Activated CD4-positive, alpha-beta T cell treated with anti-CD3 and anti-CD28 coated beads, Interleukin-2, amount 10 ng/mL, durations not matched to agents 24 days and 14 days (primary cell): ENCODE results near the gene CRY2. TPM values are rescaled to one million over a fixed set of nuclear protein-coding genes. Genes with fewer than 3 reads are reported as not detected.

Experiments used
- DNase-seq: peaks from one replicate; pipeline ENCODE4 v3.0.0; 2022
- H3K27ac Mint-ChIP-seq: one replicate; pipeline ENCODE4 v1.8.0; 2022; ENCODE audit warnings: mild to moderate bottlenecking, mixed read lengths
- H3K27me3 Mint-ChIP-seq: one replicate; pipeline ENCODE4 v1.8.0; 2022; ENCODE audit warnings: mixed read lengths
- H3K36me3 Mint-ChIP-seq: one replicate; pipeline ENCODE4 v1.8.0; 2022; ENCODE audit warnings: low read depth, mild to moderate bottlenecking, mixed read lengths
- H3K4me1 Mint-ChIP-seq: one replicate; pipeline ENCODE4 v1.8.0; 2021; ENCODE audit warnings: mixed read lengths
- H3K4me3 Mint-ChIP-seq: one replicate; pipeline ENCODE4 v1.8.0; 2022; ENCODE audit warnings: mild to moderate bottlenecking, moderate library complexity, mixed read lengths
- H3K9me3 Mint-ChIP-seq: one replicate; pipeline ENCODE4 v1.8.0; 2021; ENCODE audit warnings: mixed read lengths
- intact Hi-C: fragments of 100-400 bp; cut with micrococcal nuclease; formaldehyde crosslinking; loops from one replicate; pipeline ENCODE4 v1.15.1; 2023
- total RNA-seq: library from RNA; stranded (reverse); gene quantifications from 2 replicates; pipeline ENCODE4 v1.2.3, GENCODE V29; 2022

The CRY2 gene
- 22.1 and 22.5 TPM in 2 replicates for total RNA-seq

DNA sequence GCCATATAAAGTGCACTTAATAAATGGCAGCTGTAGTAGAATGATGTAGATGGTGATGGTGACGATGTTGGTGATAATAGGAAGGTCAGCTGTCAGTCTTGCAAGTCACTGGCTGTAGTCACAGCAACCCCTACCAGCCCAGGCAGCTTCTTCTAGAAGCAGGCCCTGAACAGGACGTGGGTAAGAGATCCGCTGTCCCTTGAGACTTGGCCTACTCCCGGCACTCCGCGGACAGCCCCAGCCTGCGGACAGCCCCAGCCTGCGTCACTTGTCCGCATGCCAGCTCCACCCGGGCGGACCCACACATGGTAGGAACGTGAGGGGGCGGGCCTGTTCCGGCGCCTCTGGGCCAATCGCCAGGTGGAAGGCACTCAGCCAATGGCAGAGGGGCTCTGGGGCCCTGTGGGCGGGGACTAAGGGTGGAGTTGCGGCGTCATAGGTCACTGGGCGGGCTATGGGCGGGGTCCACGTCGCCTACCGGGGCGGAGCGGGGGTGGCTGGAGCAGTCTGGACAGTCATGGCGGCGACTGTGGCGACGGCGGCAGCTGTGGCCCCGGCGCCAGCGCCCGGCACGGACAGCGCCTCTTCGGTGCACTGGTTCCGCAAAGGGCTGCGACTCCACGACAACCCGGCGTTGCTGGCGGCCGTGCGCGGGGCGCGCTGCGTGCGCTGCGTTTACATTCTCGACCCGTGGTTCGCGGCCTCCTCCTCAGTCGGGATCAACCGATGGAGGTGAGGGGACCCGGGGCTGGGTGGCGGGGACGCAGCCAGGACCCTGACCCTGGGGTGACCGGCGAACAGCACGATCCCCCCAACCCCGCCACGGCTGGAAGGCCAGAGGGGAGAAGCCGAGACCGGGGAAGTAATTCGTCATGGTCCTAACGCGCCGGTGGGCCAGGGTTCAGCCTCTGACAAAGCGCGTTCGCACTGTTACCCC is at the start of gene CRY2:
TSS of gene CRY2 (plus strand) at position 502 of the 937 bp plus-strand sequence. CDS start at position 518, 16 bp downstream.
- peaks cover 41% of the 10 kb centered on the region for H3K4me1 Mint-ChIP-seq
- peak within 1 kb of the TSS; percentile 90 for H3K27ac Mint-ChIP-seq
- peaks cover 4% of the 10 kb centered on the region for H3K36me3 Mint-ChIP-seq
- intact Hi-C loops, result loop anchor here (1.0 to 10.0 kb wide), 6 partner anchors 40 to 1280 kb away; partner anchors contain the start of genes CD82, DGKZ, MAPK8IP1 and PHF21A
- peaks cover 7% of the 10 kb centered on the region for H3K27me3 Mint-ChIP-seq
- peak within 1 kb of the TSS; percentile 85 for H3K4me3 Mint-ChIP-seq
- DNase-seq, result peak; percentile 99
- no peaks in the 10 kb centered on the region for H3K9me3 Mint-ChIP-seq

GRCh38 chr11:45798793-45799441 is 48.4 kb upstream of the CRY2 start:
- DNase-seq, result no peak
- Mint-ChIP-seq H3K27me3 (peaks cover 7% of the 10 kb centered on the region), H3K36me3 (no peaks in the 10 kb centered on the region), H3K27ac (no peak overlapping the region), H3K4me1 (peaks cover 4% of the 10 kb centered on the region), H3K4me3 (no peak overlapping the region), H3K9me3 (no peaks in the 10 kb centered on the region)
- intact Hi-C loops, result no loop called here

- Mint-ChIP-seq H3K27ac (no peak overlapping the region), H3K9me3 (no peaks in the 10 kb centered on the region)
Observed at GRCh38 chr11:45799562-45799961, 47.7 kb upstream of the CRY2 start.

GRCh38 chr11:45800261-45800660 is 47.0 kb upstream of the CRY2 start:
- intact Hi-C loops, result loop anchor here (10.0 kb wide), 1 partner anchor 1235 kb away; the partner anchor contains the start of gene CD82
- Mint-ChIP-seq H3K36me3 (no peaks in the 10 kb centered on the region), H3K4me3 (no peak overlapping the region), H3K27ac (no peak overlapping the region), H3K9me3 (no peaks in the 10 kb centered on the region), H3K4me1 (peaks cover 6% of the 10 kb centered on the region), H3K27me3 (peaks cover 2% of the 10 kb centered on the region)
- DNase-seq, result no peak

More at GRCh38 chr11:45799562-45799961, 47.7 kb upstream of the CRY2 start:
- intact Hi-C loops, result no loop called here
- no peak for DNase-seq
- Mint-ChIP-seq H3K4me3 (no peak overlapping the region), H3K4me1 (peaks cover 5% of the 10 kb centered on the region), H3K36me3 (no peaks in the 10 kb centered on the region), H3K27me3 (peaks cover 4% of the 10 kb centered on the region)

DNA sequence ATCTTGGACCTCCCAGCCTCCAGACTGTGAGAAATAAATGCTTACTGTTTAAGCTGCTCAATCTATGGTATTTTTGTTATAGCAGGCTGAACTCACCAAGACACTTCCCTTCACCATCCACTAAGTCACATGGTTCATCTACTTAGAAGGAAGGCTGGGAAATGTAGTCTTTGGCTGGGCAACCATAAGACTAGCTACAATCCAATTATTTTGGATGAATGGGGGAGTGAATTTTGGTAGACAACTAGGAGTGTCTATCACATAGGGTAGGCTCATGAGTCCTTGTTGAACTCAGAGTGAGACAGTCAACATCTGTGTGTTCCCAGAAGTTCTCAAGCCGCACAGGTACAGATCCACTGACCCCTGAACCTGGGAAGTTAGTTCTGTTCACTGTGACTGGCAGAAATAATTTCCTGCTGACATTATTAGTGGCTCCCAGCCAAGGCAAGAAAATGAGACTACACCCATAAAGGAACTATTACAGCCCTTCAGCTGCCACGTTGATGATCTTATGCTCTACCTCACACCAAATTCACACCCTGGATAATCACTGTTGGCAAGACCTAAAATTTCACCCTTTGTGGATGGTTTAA is 45.5 kb upstream of the CRY2 start:
- intact Hi-C loops, result loop anchor here (10.0 kb wide), 1 partner anchor 1237 kb away; the partner anchor contains the start of gene CD82
- no peaks in the 10 kb centered on the region for H3K36me3 Mint-ChIP-seq
- H3K27ac Mint-ChIP-seq, result no peak overlapping the region
- no peak for DNase-seq
- no peak overlapping the region for H3K4me3 Mint-ChIP-seq
- H3K4me1 Mint-ChIP-seq, result peaks cover 13% of the 10 kb centered on the region
- H3K27me3 Mint-ChIP-seq, result no peaks in the 10 kb centered on the region
- H3K9me3 Mint-ChIP-seq, result no peaks in the 10 kb centered on the region

DNA sequence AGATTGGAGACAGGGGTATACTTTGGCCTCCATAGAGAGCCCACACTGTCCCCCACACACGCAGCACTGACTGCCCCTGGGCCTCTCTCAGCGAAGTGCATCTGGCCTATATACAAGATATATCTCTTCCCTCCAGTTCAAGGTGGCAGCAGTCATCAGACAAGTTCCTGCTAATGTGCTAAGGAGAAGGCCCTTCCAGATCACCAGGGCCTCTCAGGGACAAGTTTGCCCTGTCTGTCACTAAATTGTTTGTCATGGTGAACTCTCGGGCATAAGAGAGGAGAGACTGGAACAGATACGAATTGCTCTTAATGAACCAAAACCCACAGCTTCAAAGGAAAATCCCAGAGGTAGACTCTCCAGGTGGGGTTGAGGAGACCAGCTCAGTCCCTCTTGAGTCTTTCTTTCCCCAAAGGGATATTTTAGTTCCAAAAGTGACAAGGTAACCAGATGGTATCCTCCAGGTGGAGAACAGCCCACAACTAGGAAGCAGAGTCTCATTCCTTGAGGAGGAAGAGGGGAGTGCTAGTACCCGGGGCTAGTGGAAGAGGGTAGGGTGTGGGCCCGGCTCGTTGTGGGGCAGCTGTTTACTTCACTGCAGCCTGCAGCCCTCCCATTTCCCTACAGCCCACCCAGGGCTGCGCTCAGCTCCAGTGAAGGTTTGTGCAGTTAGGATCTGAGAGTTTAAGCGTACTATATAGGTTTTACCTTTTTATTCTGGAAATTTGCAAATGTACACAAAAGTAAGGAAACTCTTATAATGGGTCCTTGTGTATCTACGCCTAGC is 44.6 kb upstream of the CRY2 start:
- Mint-ChIP-seq H3K36me3 (peaks cover 4% of the 10 kb centered on the region), H3K4me1 (peaks cover 19% of the 10 kb centered on the region), H3K27me3 (no peaks in the 10 kb centered on the region), H3K4me3 (peak overlapping the region; percentile 11), H3K27ac (no peak overlapping the region), H3K9me3 (no peaks in the 10 kb centered on the region)
- DNase-seq, result no peak
- intact Hi-C loops, result loop anchor here (10.0 kb wide), 1 partner anchor 1238 kb away; the partner anchor contains the start of gene CD82

DNA sequence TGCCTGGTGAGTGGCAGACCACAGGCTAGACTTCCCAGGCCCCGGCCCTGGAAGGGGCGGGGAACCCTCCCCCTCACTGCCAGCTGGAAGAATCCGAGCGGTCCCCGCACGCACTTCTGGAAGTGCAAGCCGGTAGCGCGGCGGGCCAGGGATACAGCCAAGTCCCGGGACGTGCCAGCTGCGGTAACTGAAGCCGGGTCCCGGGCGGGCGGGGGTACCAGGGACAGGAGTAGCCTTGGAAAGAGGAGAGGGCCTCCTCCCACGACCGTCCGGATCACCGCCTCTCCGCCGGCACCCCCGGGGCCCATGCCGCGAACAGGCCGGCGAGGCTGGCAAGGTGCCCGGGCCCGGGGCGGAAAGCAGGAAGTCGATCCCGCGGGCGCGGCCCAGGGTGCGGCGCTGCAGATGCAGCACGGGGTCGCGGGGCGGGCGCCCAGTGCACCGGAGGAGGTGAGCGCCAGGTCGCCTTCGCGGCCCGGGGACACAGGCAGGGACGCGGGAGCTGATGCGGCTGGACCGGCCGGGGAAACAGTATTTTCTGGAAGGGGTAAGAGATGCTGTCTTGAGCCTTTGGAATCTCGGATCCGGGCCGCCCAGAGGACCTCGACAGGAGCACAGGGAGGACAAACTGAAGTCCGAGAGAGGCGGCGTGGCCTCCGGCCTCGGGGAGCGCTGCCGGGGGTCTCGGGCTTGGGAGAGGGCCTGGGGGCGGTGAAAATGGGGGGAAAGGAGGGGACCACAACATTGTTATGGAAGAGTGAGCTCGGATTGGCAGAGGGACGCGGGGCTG is 43.1 kb upstream of the CRY2 start:
- Mint-ChIP-seq H3K36me3 (peaks cover 11% of the 10 kb centered on the region), H3K27me3 (no peaks in the 10 kb centered on the region), H3K4me3 (peak overlapping the region; percentile 98), H3K4me1 (peaks cover 27% of the 10 kb centered on the region), H3K9me3 (no peaks in the 10 kb centered on the region), H3K27ac (peak overlapping the region; percentile 96)
- peak; percentile 91 for DNase-seq
- intact Hi-C loops, result loop anchor here (10.0 kb wide), 1 partner anchor 1239 kb away; the partner anchor contains the start of gene CD82

DNA sequence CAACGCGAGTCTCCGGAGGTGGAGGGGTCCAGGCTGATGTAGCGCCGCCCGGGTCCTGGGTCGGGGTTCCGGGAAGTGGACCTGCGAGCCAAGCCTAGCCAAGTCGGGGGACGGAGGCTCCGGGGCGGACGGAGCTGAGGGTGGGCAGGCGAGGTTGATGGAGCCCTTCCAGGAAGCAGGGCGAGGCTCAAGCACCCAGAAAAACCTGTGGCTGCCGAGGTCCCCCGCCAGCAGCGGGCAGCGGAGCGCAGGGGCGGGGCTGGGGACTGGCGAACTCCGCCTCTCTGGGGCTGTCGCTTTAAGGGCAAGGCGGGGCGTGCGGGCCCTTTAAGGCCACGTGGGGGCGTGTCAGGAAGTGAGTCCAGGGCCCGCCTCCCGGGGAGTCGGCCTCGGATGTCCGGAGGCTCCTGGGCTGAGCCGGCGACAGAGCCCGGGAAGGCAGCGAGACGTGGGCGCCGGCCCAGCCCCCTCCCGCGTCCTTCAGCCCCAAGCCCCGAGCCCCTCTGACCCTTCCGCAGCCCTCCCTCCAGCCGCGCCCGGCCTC is 42.4 kb upstream of the CRY2 start, which contains the start of gene SLC35C1:
TSS of gene SLC35C1 (plus strand) at position 389 of the 544 bp plus-strand sequence. CDS start 653 bp downstream, outside the sequence.
- Mint-ChIP-seq H3K4me3 (peak within 1 kb of the TSS; percentile 98), H3K9me3 (no peaks in the 10 kb centered on the region), H3K36me3 (peaks cover 14% of the 10 kb centered on the region), H3K27ac (peak within 1 kb of the TSS; percentile 96), H3K27me3 (no peaks in the 10 kb centered on the region), H3K4me1 (peaks cover 32% of the 10 kb centered on the region)
- DNase-seq, result peak; percentile 99
- intact Hi-C loops, result loop anchor here (1.0 to 10.0 kb wide), 4 partner anchors 34 to 1240 kb away; partner anchors contain the start of genes CD82 and CRY2

DNA sequence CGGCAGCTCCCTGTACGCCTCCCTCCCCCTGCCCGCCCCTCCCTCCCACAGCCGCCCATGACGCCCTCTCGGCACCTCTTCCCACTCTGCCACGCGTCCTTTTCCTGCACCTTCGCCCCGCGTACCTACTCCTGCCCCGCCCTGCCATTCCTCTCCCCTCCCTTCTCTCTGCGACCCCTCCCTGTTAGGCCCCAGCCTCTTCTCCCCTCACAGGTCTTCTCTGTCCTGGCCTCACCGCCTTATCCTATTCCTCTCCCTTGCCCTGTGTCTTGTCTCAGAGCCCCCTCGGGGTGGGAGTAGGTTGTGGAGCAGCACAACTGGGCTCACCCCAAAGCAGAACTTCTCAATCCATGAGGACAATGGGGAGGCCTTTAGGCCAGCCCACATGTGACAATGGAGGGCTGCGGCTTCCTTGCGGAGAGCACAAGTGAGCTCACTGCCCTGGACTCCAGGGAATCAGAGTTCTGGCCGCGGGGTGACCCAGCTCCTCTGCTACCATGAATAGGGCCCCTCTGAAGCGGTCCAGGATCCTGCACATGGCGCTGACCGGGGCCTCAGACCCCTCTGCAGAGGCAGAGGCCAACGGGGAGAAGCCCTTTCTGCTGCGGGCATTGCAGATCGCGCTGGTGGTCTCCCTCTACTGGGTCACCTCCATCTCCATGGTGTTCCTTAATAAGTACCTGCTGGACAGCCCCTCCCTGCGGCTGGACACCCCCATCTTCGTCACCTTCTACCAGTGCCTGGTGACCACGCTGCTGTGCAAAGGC is 41.8 kb upstream of the CRY2 start:
- H3K4me1 Mint-ChIP-seq, result peaks cover 33% of the 10 kb centered on the region
- no peaks in the 10 kb centered on the region for H3K9me3 Mint-ChIP-seq
- peak overlapping the region; percentile 98 for H3K4me3 Mint-ChIP-seq
- peak overlapping the region; percentile 96 for H3K27ac Mint-ChIP-seq
- no peak for DNase-seq
- H3K36me3 Mint-ChIP-seq, result peaks cover 18% of the 10 kb centered on the region
- intact Hi-C loops, result loop anchor here (1.0 to 10.0 kb wide), 4 partner anchors 34 to 1241 kb away; partner anchors contain the start of genes CD82 and CRY2
- H3K27me3 Mint-ChIP-seq, result no peaks in the 10 kb centered on the region

DNA sequence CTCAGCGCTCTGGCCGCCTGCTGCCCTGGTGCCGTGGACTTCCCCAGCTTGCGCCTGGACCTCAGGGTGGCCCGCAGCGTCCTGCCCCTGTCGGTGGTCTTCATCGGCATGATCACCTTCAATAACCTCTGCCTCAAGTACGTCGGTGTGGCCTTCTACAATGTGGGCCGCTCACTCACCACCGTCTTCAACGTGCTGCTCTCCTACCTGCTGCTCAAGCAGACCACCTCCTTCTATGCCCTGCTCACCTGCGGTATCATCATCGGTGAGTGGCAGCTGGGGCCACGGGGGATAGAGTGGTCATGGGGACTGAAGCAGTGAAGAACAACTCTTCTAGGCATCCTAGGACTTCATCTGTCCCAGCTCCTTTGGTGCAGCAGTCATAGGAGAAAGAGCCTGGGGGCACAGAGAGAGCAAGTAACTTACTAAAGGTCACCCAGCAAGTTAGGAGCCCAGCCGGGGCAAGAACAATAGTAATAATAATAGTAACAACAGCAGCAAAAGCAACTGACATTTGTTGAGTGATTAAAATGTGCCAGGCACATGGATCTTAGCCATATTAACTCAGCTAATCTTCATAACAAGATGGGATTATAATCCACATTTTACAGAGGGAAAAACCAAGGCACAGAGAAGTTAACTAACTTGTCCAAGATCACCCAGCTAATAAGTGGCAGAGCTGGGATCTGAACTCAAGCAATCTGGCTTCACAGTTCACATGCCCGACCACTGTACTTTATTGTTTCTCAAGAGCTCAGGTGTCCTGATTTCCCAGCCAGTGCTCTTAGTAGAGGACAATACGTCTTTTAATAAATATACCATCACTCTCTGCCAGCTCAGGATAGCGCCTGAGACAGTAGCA is 41.0 kb upstream of the CRY2 start:
- peaks cover 22% of the 10 kb centered on the region for H3K36me3 Mint-ChIP-seq
- DNase-seq, result no peak
- H3K9me3 Mint-ChIP-seq, result no peaks in the 10 kb centered on the region
- intact Hi-C loops, result loop anchor here (10.0 kb wide), 1 partner anchor 1242 kb away; the partner anchor contains the start of gene CD82
- H3K4me3 Mint-ChIP-seq, result peak overlapping the region; percentile 98
- no peaks in the 10 kb centered on the region for H3K27me3 Mint-ChIP-seq
- H3K4me1 Mint-ChIP-seq, result peaks cover 33% of the 10 kb centered on the region
- H3K27ac Mint-ChIP-seq, result peak overlapping the region; percentile 83
